Hematopoietic multipotent progenitor cell (in vitro differentiated cells): Measurements from ENCODE around the gene ELOVL1. TPM values are rescaled to one million over a fixed set of nuclear protein-coding genes. Genes with fewer than 3 reads are reported as not detected.
A peak's percentile ranks its signal among the peaks of the same experiment; 100 is the strongest.

Experiments used
- DNase-seq, 3 donors: peaks; one replicate each; pipeline ENCODE4 v3.0.0-alpha.2; 2011 to 2015; ENCODE audit warnings: low read depth in 2 of 3, low spot score in 2 of 3
- total RNA-seq: library from RNA; depleted of rRNA; stranded (reverse); fragments of >200 nt; gene quantifications from one replicate; pipeline ENCODE4 v1.2.3, GENCODE V29; 2012

Gene ELOVL1
- total RNA-seq, 1 donor, result 75.7 TPM

- no peak for DNase-seq
These were observed 36.1 kb downstream of the ELOVL1 start for GRCh38 chr1:43331688-43332087.

- peak in 2 of 3 donors; percentile 84 for DNase-seq
These were observed 37.6 kb downstream of the ELOVL1 start for GRCh38 chr1:43329995-43330751.

GRCh38 chr1:43327549-43328292, 40.1 kb downstream of the ELOVL1 start:
- DNase-seq, result no peak

DNA sequence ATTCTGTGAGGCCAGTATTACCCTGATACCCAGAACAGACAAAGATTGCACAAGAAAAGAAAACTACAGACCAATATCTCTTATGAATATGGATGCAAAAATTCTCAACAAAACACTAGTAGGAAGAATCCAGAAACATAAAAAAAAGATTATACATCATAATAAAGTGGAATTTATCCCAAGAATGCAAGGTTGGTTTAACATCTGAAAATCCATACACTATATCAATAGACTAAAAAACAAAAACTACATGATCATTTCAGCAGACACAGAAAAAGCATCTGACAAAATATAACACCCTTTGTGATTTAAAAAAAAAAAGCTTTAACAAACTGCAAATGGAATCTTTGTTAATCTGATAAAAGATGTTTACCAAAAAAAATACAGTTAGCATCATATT, 42.4 kb downstream of the ELOVL1 start:
- no peak for DNase-seq

DNA sequence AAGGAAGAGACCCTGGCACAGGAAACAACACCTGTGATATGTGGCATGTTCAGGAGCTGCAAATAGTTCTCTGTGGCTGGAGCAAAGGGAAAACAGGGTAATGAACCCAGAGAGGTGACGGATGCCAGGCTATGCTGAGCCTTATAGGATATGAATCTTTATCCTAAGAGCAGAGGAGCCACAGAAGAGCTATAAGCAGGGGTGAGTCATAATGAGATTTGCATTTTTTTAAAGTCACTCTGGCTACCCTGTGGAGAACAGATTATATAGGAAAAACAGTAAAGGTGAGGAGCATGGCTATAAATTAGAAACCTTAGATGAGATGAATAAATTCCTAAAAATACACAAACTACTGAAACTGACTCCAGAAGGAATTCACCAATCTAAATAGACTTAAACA, 43.0 kb downstream of the ELOVL1 start:
- no peak for DNase-seq

DNA sequence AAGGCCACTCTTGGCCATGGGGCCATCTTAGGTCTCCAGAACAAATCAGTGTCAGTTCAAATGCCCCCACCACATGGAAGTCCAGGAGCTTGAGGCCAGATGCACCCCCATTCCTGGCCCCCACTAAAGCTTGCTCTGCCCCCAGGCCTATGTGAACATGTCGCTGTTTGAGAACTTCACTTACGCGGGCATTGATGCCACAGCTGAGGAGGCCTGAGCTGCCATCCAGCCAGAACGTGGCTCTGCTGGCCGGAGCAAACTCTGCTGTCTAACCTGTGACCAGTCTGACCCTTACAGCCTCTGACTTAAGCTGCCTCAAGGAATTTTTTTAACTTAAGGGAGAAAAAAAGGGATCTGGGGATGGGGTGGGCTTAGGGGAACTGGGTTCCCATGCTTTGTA, 45.3 kb downstream of the ELOVL1 start:
- no peak for DNase-seq

DNA sequence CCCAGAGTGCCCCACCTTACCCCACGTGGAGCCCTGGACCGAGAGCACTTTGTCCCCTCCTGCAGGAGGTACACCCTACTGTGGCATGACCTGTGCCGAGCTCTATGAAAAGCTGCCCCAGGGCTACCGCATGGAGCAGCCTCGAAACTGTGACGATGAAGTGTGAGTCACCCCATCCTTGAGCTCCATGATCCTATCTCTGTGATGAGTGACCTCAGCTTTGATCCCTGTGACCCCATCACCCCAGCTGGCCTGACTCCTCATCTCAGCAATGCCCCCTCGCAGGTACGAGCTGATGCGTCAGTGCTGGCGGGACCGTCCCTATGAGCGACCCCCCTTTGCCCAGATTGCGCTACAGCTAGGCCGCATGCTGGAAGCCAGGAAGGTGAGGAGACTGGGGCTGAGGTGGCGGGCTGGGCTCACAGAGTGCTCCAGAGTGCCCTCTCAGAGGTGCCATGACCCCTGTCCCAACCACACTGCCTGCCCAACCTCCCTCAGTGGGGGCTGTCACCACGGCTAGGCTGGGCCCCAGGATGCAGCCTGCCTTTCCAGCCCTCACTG, 46.4 kb downstream of the ELOVL1 start:
- DNase-seq, result no peak

- no peak for DNase-seq
These were observed 48.0 kb downstream of the ELOVL1 start for GRCh38 chr1:43319766-43320165.

DNA sequence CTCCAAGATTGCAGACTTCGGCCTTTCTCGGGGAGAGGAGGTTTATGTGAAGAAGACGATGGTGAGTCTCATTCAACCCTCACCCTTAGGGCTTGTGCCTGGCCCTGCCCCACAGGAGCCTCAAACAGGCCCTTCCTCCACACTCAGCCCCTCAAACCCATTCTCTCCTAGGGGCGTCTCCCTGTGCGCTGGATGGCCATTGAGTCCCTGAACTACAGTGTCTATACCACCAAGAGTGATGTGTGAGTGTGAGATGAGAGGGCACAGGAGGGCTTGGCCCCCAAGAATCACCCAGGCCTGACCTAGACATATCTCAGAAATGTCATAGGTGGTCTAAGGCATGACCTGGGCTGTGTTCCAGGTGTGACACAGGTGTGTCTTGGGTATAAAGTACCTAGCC, 48.5 kb downstream of the ELOVL1 start:
- no peak for DNase-seq

GRCh38 chr1:43318831-43319230, 49.0 kb downstream of the ELOVL1 start:
- DNase-seq, result no peak

DNA sequence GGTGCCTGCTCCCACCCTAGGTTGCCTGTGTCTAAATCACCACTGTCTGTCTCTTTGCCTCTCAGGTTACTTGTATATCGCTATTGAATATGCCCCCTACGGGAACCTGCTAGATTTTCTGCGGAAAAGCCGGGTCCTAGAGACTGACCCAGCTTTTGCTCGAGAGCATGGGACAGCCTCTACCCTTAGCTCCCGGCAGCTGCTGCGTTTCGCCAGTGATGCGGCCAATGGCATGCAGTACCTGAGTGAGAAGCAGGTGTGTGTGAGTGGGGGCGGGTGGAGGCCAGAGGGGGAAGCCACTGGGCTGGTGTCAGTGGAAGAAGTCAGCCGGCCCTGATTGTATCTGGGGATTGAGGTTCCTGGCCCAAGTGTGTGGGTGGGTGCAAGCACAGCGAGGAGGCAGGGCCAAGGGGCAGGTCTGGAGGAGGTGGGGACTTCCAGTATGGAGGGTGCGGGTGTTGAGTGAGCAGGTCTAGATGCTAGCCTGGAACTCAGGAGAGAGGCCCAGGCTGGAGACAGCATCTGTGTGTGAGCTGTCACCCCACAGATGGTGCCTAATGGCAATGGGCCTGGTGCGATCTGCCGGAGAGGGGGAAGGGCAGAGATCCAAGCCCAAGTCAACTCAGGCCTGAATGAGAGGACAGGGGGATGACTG, 49.9 kb downstream of the ELOVL1 start:
- no peak for DNase-seq

DNA sequence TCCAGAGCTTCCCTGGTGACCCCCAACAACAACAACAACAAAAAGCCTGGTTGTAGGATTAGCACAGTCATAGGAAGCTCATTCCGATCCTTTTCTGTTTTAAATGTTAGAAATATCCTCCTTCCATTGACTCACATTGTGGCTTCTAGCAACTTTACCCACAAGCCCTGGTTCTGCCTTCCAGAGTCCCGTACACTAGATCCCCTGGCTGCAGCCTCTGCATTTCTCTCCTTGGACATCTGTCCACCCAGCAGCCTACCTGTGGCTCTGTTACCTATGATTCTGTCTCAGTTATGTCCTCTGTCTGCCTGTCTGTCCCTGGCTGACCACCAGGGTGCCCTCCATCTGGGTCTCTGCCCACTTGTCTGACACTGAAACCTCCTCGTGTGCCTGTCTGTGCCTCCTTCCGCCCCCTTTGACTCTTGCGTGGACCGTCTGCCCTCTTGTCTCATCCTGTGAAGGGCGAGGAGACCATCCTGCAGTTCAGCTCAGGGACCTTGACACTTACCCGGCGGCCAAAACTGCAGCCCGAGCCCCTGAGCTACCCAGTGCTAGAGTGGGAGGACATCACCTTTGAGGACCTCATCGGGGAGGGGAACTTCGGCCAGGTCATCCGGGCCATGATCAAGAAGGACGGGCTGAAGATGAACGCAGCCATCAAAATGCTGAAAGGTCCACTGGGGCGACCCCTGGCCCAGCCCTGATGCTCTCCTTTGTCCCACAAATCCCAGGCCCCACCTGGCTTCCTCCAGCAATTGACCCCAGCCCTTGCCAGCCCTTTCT, 50.9 kb downstream of the ELOVL1 start:
- DNase-seq, result no peak

DNA sequence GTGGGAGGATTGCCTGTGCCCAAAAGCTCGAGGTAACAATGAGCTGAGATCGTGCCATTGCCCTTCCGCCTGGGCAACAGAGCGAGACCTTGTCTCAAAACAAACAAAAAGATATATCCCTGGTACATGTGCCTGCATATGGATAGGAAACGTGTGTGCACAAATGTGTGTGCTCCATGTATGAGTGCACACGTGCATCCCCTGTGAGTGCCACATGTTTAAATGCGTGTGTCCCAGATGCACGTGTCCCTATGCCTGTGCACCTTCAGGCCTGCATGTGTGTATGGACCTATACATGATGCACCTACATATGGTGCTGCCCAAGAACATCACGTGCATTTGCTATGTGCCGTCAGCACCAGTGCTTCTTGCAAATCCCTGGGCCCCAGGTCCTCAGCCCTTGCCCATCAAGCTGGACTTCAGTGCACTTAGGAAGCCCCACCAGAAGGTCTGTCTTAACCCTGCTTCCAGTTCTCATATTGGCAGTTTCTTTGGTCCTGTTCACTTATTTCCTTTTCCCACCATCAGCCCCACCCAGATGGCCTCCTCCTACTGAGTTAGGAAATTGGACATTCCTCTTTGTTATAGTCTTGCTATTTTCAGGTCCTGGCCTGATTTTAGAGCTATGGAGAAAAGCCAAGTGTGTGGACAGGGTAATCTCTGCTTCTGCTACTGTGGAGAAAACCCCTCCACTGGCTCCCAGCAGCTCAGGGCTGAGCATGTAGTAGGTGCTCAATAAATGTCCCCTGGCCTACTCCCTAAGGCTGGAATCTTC, 51.7 kb downstream of the ELOVL1 start:
- DNase-seq, result no peak

DNA sequence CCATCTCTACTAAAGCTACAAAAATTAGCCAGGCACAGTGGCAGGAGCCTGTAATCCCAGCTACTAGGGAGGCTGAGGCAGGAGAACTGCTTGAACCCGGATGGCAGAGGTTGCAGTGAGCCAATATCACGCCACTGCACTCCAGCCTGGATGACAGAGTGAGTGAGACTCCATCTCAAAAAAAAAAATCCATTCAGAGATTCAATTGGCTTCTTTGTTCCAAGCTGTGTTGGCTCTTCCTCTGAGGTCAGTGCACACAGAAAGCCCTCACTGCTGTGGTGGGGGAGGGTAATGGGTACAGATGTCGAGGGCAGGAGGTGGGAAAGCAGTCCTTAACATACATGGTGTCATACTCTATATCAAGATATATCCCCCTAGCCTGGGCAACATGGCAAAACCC, 52.3 kb downstream of the ELOVL1 start:
- DNase-seq, result no peak

DNA sequence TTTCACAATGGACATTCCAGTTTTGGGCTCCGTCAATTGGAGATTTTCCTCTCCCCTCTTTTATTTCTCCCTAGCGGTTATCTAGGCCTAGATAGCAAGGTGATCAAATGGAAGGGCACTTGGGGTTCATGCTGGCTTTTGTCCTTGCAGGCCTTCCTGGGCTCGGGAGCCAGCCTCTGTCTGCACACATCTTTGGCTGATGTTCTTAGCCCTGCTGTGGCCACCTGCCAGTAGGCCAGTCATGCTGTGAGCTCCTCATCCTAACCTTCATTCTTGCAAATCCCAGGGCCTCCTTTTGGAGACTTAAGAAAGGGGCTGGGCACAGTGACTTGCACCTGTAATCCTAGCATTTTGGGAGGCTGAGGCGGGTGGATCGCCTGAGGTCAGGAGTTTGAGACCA, 53.6 kb downstream of the ELOVL1 start:
- no peak for DNase-seq

GRCh38 chr1:43313771-43314170, 54.0 kb downstream of the ELOVL1 start:
- DNase-seq, result no peak
